DMS 273 (cell line): ENCODE data around the gene GSG1L.

Source experiments
- DNase-seq: peaks from one replicate; lab custom pipeline; 2025; ENCODE audit not compliant: unreplicated experiment; lab: John Stamatoyannopoulos, UW

Gene GSG1L

DNA sequence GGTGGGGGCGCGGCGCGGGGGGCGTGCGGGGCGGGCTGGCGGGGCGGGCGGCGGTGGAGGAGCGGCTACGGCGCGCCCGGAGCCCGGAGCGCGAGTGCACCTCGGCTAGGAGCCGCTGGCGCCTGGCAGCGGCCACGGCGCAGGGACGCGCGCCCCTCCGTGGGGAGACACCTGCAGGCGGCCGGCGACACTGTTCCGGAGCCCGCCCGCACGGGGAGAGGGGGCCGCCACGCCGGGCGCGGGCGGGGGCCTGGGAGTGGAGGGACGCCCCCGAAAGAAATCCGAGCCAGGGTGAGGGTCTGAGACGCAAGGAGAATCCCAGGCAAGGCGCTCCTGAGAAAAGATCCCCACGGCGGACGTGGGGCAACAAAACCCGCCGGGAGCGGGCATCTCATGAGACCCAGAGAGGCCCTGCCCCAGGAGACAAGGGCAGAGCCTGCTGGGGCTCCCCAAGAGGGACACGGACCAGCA lies at the start of gene GSG1L:
GSG1L (minus strand) TSS at position 124 of the 471 bp plus-strand sequence. CDS start 290 bp downstream, outside the sequence.
- DNase-seq = peak; percentile 69

DNA sequence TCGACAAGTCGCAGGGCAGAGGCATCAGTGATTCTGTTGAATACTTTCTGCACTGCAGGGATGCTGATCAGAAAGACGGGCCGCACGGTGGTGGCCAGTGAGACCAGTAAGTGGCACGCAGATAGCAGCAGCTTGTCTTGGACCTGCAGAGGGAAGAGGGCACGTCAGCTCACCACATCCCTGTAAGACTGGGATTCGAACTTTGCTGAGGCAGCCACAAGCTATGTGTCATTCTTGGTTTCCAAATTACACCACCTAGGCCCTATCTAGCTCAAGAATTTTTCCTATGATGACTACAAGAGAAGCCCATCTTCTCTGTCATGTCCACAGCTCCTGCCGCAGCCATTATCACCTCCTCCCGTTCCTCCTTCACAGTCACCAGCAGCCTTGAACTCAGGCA lies 49.4 kb upstream of the GSG1L start:
- no peak for DNase-seq

DNA sequence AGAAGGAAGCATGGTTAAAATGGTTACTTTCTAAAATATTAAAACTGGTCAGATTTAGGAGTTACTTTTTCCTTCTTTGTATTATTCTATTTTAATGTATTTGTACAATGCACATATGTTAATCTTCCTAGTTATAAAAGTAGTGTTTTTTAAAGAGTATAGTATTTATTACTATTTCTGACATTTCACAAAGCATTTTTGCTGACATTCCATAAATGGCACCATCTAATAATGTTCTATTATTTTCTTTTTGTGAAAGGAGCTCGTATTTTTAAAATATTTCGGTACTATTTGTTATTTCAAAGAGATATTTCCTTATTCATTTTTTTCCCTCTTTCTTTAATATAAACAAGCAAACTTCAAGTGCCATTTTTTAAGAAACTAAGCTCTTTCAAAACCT lies 47.5 kb upstream of the GSG1L start:
- no peak for DNase-seq

DNA sequence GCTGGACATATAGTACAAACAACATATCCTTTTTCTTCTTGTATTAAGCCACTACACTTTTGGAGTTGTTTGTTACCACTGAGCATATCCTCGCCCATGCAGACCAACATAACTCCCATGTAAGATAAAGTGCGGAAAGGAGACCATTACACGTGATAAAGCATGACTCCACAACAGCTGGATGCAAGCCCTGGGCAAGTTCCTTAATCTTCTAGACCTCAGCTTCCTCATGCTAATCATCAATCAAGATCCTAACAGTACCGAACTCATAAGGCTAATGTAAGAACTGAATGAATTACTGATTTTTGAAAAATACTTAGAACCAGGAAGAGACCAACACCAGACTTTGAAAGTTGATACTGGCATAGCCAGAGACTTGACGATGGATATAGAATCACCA lies 47.0 kb upstream of the GSG1L start:
- DNase-seq = no peak

DNA sequence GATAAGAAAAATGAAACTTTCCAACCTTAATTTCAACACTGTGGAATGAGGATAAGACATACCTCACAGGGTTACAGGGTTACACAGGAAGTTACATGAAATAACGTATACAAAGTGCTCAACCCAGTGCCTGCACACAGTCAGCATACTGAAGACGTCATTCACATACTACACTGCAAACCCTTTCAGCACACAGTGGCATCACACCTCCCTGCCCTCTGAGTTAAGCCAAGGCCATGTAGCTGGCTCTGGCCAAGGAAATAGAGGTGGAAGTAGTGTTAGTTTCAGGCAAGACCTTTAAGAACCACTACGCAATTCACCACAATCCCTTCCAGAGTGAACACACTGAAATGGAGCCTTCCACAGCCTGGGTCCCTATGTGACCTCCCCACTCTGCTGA lies 46.6 kb upstream of the GSG1L start:
- no peak for DNase-seq

DNA sequence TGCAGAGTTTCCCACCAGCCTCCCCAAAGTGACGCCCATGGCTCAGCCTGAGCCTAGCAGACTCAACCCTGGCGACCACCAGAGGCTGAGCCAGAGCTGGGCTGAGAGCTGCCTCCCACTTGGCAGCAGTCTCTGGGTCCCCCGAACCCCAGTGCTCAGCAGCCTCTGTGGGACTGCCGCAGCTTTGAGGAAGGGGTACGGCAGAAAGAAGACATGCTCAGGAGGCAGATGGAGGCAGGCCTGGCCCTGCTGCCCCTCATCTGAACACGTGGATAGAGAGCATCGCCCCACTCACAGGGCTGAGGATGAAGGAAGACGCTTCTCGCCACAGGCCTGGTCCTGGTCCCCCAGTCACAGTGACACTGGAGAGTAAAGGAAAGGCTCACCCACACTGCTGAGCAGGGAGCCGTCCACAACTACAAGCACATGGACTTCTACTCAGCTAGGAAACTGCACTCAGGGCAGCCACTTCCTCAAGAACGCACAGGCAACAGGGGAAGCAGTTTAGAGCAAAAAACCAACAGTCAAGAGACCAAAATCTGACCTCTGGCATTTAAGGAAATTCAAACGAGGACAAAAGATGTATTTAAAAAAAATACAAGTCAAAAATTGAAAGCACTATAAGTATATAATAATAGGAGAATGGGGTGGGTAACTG lies 45.2 kb upstream of the GSG1L start:
- no peak for DNase-seq

DNA sequence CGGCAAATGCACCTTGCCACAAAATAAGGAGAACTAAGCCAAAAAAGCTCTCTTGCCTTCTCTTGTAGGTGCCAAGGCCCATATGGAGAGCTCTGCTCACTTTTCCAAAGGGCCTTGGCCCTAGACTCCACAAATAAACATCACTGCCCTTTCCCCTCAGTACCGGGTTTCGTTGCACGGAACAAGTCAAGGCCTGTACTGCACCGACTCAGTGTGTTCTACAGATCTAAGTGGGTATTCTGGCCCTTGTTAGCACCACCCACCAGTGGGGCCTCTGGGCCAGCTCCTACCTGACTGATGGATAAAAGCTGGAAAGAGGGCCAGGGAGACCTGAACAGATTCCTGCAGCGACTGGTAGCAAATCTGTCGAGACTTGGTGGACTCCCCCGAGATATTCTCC lies 43.7 kb upstream of the GSG1L start:
- DNase-seq = no peak

DNA sequence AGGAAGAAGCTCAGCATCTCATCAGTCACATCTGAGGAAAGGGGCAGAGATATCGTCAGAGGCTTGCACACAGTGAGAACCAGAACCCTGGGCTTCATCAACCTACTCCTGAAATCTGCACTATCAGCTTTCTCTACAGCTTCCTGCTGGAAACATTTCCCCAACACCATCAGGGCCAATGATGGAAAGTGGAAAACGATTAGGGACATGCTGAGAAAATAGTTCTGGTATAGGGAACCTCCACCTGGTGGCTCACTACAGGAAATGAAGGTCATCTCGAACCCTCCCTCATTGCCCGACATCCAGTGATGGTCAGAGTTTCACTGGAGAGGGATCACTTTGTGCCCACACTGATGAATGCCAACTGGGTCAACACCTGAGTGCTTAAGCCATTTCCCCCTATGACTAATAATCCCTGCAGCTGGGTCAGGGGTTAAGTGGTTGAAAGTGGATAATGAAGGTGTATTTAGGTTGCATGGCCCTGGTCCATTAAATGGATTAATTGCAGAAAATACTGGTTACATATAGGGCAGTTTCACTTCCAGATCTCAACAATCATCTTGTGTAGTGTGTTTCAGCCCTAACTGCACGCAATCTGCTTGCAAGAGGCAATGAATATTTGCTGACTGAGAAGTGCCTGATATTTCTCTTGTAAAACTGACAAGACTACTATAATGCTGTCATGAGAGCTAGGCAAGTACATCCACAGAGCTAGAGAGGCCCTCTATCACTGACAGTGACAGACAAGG lies 43.1 kb upstream of the GSG1L start:
- no peak for DNase-seq

- no peak for DNase-seq
Measured at GRCh38 chr16:28105954-28106353, 42.4 kb upstream of the GSG1L start.

- DNase-seq = no peak
Measured at GRCh38 chr16:28105297-28105696, 41.8 kb upstream of the GSG1L start.

DNA sequence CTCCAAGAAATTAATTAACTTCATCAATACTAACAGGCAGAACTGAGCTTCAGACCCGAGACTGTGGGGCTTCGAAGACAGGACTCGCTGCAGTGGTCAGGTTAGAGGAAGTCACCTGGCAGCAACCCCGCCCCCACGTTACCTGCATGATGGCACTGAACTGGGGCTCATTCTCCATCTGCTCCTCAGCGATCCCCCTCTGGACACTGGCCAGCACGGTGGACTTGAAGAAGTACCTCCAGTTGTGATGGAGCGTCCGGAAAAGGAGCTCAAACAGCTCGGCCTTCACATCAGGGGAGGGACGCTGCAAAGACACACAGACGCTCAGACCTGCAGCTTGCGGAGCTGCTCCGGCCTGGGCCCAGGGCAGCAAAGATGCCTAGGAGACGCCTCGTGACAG lies 40.9 kb upstream of the GSG1L start:
- DNase-seq = no peak

GRCh38 chr16:28103516-28104170 lies 40.1 kb upstream of the GSG1L start:
- no peak for DNase-seq

DNA sequence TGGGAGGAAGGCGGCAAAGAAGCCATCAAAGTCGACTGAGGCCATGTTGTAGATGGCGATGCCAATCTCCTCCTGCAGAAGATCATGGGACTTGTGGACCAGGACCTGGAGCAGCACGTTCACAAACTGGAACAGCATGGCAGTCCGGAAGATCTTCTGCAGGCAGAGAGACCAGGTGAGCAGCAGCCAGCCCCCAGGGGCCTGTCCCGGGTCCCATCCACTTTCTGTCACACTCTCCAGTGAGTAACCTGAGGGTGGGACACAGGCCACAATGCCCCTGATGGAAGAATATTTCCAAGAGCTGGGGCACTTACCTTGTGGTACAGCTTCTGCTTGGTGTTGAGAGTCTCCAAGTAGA lies 38.0 kb upstream of the GSG1L start:
- no peak for DNase-seq

- no peak for DNase-seq
Measured at GRCh38 chr16:28100810-28101532, 37.5 kb upstream of the GSG1L start.

GRCh38 chr16:28098959-28099945 lies 35.7 kb upstream of the GSG1L start:
- DNase-seq = no peak

DNA sequence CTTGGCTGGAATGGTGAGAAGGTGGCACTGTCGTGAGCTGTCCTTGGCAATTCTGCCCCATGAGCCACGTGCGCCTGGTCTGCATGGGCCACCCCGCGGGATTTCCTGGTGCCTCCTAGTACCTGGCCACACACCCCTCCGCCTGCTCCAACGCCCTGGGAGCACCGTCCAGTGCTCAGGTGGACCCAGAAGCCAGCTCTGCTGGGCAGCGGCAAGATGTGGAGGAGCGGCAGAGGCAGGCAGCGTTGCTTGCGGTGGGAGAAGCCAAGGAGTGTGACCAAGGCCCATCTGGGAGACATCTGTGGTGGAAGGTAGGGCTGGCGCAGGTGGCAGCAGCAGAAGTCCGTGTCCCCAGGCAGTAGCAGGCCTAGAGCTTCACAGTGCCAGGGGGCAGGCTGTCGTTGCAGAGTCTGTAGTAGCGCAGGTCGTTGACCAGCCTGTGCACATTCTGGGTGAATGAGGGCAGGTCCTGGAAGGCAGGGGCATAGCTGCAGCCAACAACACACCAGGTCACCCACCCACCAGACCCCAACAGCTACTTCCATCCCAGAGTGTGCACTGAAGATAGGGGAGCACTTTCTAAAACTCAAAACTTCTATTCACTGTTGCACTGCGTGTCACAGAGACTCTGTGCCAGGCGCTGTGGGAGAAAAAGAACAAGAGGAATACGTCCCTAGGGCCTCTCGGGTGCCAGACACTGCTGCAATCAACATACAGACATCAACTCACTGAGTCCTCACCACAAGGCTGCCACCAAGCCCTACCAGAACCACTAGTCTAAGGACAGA lies 34.9 kb upstream of the GSG1L start:
- no peak for DNase-seq

DNA sequence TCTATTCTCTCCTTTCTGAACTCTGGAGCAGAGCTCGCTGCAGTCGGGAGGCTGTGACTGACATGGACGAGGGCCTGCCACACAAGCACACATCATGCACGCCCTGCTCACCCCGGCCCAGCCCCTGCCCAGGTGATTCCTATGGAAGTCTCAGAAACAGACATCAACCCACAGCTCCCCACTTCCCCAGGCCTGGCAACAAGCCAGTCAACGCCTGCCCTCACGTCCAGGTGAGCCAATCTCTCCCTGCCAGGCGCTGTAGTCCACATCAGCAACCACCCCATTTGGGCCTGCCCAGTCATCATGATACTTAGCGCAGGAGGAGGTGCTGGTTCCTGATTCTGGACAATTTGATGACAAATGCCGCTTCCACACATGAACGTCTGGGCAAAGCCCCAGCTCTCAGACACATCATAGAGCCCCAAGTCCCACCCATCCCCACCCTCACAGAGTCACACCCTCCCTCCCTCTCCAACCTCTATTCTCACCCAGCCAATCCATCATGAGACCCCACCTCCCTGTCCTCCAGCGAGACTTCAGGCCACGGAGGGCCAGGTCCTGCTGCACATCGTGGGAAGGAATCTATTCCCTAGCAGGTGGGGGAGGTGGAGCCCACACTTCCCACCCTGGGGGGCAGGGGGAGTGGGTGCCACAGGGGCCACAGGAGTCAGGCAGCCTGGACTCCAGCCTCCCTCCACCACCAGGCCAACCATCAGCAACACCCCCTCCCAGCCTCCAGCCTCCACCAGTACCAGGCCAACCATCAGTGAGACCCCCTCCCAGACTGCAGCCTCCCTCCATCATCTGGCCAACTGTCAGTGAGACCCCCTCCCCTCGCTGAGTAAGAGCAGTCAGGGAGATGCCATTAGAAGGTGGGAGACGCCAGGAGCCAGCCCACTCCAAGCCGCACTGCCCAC lies 33.7 kb upstream of the GSG1L start:
- no peak for DNase-seq

DNA sequence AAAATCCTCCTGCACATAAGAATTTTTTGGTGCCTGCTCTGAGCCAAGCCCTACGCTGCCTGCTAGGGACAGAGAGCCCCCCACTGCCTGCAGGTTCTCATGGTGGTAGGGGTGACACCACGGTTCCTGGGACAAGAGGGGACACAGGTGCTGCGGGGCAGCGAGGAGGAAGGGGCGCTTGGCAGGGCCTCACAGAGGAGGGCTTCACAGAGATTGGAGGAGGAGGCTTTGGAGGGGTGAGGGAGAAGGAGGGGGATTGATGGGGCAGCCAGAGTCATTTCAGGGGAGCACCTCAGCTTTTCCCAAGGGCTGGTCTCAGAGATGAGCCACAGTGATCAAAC lies 29.8 kb upstream of the GSG1L start:
- DNase-seq = no peak
